WTC11 (cell line): Measurements from ENCODE around the gene FAM107A. TPM values are rescaled to one million over a fixed set of nuclear protein-coding genes. Genes with fewer than 3 reads are reported as not detected.

Experiments
- ATAC-seq: fragments of 200-7000 bp; cut with Tn5 transposase; 2 replicates; pipeline ENCODE4 v1.10.0; 2021; ENCODE audit warnings: mild to moderate bottlenecking, moderate library complexity
- CTCF ChIA-PET: fragments of 300-600 bp; sonication (Branson Sonifier 250); formaldehyde crosslinking; loops from one replicate; lab custom pipeline; 2021; ENCODE audit warnings: antibody characterized with exemption; lab: Charles Lee
- POLR2A ChIA-PET: fragments of 350-600 bp; sonication (Branson Sonifier 250); formaldehyde crosslinking; loops from one replicate; lab custom pipeline; 2021; ENCODE audit warnings: antibody characterized with exemption; lab: Charles Lee
- DNase-seq: peaks from one replicate; pipeline ENCODE4 v3.0.0; 2021; ENCODE audit warnings: low spot score
- H3K27ac Mint-ChIP-seq: 2 replicates; pipeline ENCODE4 v1.8.0; 2021; ENCODE audit warnings: mixed read lengths
- H3K27me3 Mint-ChIP-seq: 2 replicates; pipeline ENCODE4 v1.8.0; 2021; ENCODE audit warnings: low read depth, mild to moderate bottlenecking, moderate library complexity, mixed read lengths
- H3K36me3 Mint-ChIP-seq: 2 replicates; pipeline ENCODE4 v1.8.0; 2021; ENCODE audit warnings: mixed read lengths
- H3K4me1 Mint-ChIP-seq: 2 replicates; pipeline ENCODE4 v1.8.0; 2022; ENCODE audit warnings: mixed read lengths
- H3K4me3 Mint-ChIP-seq: 2 replicates; pipeline ENCODE4 v1.8.0; 2021; ENCODE audit warnings: mild to moderate bottlenecking, moderate library complexity, mixed read lengths
- H3K9me3 Mint-ChIP-seq: 2 replicates; pipeline ENCODE4 v1.8.0; 2021; ENCODE audit warnings: mixed read lengths
- CBFB ChIP-seq: sonication (generic); formaldehyde crosslinking; IDR thresholded peaks from 2 replicates; pipeline ENCODE4 v1.8.1; 2022; ENCODE audit warnings: mild to moderate bottlenecking, low read depth, missing genetic modification reagents
- CREM ChIP-seq: sonication (generic); formaldehyde crosslinking; IDR thresholded peaks from 2 replicates; pipeline ENCODE4 v1.8.1; 2022; ENCODE audit warnings: mild to moderate bottlenecking, missing genetic modification reagents, moderate library complexity
- ESRRA ChIP-seq: sonication (generic); formaldehyde crosslinking; IDR thresholded peaks from 2 replicates; pipeline ENCODE4 v1.8.1; 2022; ENCODE audit warnings: mild to moderate bottlenecking, missing genetic modification reagents, borderline replicate concordance
- GRHL2 ChIP-seq: fragments of 250-450 bp; sonication (Bioruptor Pico); IDR thresholded peaks from 2 replicates; pipeline ENCODE4 v1.8.0; 2022; ENCODE audit warnings: mild to moderate bottlenecking, moderate library complexity; ENCODE audit not compliant: insufficient replicate concordance, severe bottlenecking
- GTF2I ChIP-seq: fragments of 250-450 bp; sonication (Bioruptor Pico); conservative IDR thresholded peaks from 2 replicates; pipeline ENCODE4 v1.4.0; 2021; ENCODE audit warnings: mild to moderate bottlenecking
- HMGA2 ChIP-seq: fragments of 250-450 bp; sonication (Bioruptor Pico); IDR thresholded peaks from 2 replicates; pipeline ENCODE4 v1.4.0; 2021; ENCODE audit warnings: mild to moderate bottlenecking, moderate library complexity
- KAT7 ChIP-seq: sonication (generic); formaldehyde crosslinking; IDR thresholded peaks from 2 replicates; pipeline ENCODE4 v1.8.1; 2023; ENCODE audit warnings: missing genetic modification reagents, mild to moderate bottlenecking, borderline replicate concordance
- MXD4 ChIP-seq: fragments of 250-450 bp; sonication (Bioruptor Pico); IDR thresholded peaks from 2 replicates; pipeline ENCODE4 v1.8.0; 2021; ENCODE audit warnings: mild to moderate bottlenecking, moderate library complexity, borderline replicate concordance
- MYBL2 ChIP-seq: sonication (generic); formaldehyde crosslinking; IDR thresholded peaks from 2 replicates; pipeline ENCODE4 v1.8.1; 2023; ENCODE audit warnings: mild to moderate bottlenecking, moderate library complexity, missing genetic modification reagents
- NFE2L1 ChIP-seq: sonication (generic); formaldehyde crosslinking; IDR thresholded peaks from 2 replicates; pipeline ENCODE4 v1.8.1; 2023; ENCODE audit warnings: missing genetic modification reagents
- NR2C2 ChIP-seq: sonication (generic); formaldehyde crosslinking; IDR thresholded peaks from 2 replicates; pipeline ENCODE4 v1.8.0; 2022; ENCODE audit warnings: mild to moderate bottlenecking, missing genetic modification reagents
- SMAD3 ChIP-seq: sonication (generic); formaldehyde crosslinking; IDR thresholded peaks from 2 replicates; pipeline ENCODE4 v1.8.0; 2022; ENCODE audit warnings: missing genetic modification reagents, mild to moderate bottlenecking, borderline replicate concordance
- SOX15 ChIP-seq: fragments of 250-450 bp; sonication (Bioruptor Pico); IDR thresholded peaks from 2 replicates; pipeline ENCODE4 v1.9.0; 2021; ENCODE audit warnings: mild to moderate bottlenecking
- SP1 ChIP-seq: sonication (generic); formaldehyde crosslinking; conservative IDR thresholded peaks from 2 replicates; pipeline ENCODE4 v1.8.1; 2022; ENCODE audit warnings: missing genetic modification reagents
- ZNF121 ChIP-seq: sonication (generic); formaldehyde crosslinking; IDR thresholded peaks from 2 replicates; pipeline ENCODE4 v1.8.0; 2023; ENCODE audit warnings: missing genetic modification reagents
- ZNF232 ChIP-seq: sonication (generic); formaldehyde crosslinking; IDR thresholded peaks from 2 replicates; pipeline ENCODE4 v1.8.0; 2022; ENCODE audit warnings: mild to moderate bottlenecking, missing genetic modification reagents
- ZNF317 ChIP-seq: sonication (generic); formaldehyde crosslinking; IDR thresholded peaks from 2 replicates; pipeline ENCODE4 v1.8.1; 2023; ENCODE audit warnings: low read depth, mild to moderate bottlenecking, moderate library complexity, missing genetic modification reagents, borderline replicate concordance
- ZNF396 ChIP-seq: fragments of 250-450 bp; sonication (Bioruptor Pico); IDR thresholded peaks from 2 replicates; pipeline ENCODE4 v1.8.0; 2021; ENCODE audit warnings: mild to moderate bottlenecking, moderate library complexity, borderline replicate concordance
- ZNF416 ChIP-seq: fragments of 250-450 bp; sonication (Bioruptor Pico); IDR thresholded peaks from 2 replicates; pipeline ENCODE4 v1.9.0; 2021; ENCODE audit warnings: mild to moderate bottlenecking, inconsistent platforms
- total RNA-seq: library from RNA; stranded (reverse); gene quantifications from 3 replicates; pipeline ENCODE4 v1.2.3, GENCODE V29; 2021
- TF ChIP-seq, protein P1 (sequence below): fragments of 250-450 bp; sonication (Bioruptor Pico); IDR thresholded peaks from 2 replicates; pipeline ENCODE4 v2.1.2; 2022; ENCODE audit warnings: mild to moderate bottlenecking, moderate library complexity
- TF ChIP-seq, protein P2 (sequence below): sonication (generic); formaldehyde crosslinking; IDR thresholded peaks from 2 replicates; pipeline ENCODE4 v1.8.0; 2022; ENCODE audit warnings: mild to moderate bottlenecking, missing genetic modification reagents
- TF ChIP-seq, protein P3 (sequence below): sonication (generic); formaldehyde crosslinking; IDR thresholded peaks from 2 replicates; pipeline ENCODE4 v1.8.0; 2022; ENCODE audit warnings: mild to moderate bottlenecking, missing genetic modification reagents
- TF ChIP-seq, protein P4 (sequence below): sonication (generic); formaldehyde crosslinking; conservative IDR thresholded peaks from 2 replicates; pipeline ENCODE4 v1.8.1; 2022; ENCODE audit warnings: mild to moderate bottlenecking, missing genetic modification reagents
- TF ChIP-seq, protein P5 (sequence below): sonication (generic); formaldehyde crosslinking; IDR thresholded peaks from 2 replicates; pipeline ENCODE4 v1.8.1; 2023; ENCODE audit warnings: mild to moderate bottlenecking, missing genetic modification reagents, moderate library complexity
- TF ChIP-seq, protein P6 (sequence below): fragments of 250-450 bp; sonication (Bioruptor Pico); IDR thresholded peaks from 2 replicates; pipeline ENCODE4 v1.9.0; 2021; ENCODE audit warnings: mild to moderate bottlenecking, borderline replicate concordance

FAM107A gene
- total RNA-seq, 1 experiment from 2014 or later, result 0.31 TPM

DNA sequence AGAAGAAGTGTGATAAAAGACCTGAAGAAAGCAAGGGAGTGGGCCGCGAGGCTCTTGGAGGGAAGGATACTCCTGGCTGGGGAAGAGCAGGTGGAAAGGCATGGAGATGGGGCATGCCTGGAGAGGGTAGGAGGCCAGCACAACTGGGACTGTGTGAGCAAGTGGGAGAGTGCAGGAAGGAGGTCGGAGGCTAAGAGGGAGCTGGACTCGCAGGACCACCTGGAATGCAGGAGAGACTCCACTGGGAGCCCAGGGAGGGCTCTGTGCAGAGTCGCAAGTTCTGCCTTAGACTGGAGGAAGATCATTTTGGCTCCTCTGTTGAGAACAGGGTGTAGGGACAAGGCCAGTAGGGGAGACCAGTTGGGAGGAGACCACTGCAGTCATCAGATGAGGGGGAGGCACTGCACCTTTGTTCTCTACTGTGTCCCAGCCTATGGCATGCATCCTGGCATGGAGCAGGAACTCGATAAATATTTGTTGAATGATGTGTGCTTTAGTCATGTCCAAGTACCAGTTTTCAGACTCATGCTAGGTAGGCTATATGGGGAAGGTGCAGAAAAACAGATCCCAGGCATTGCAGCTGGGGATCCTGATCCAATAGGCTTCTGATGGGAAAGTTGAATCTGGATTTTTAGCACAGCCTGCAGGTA, 13.7 kb downstream of the FAM107A start:
- no peak for ATAC-seq
- TF ChIP-seq ZNF121 (no peak), GTF2I (CRISPR knock-in tag) (no peak), NR2C2 (CRISPR knock-in tag) (no peak), GRHL2 (CRISPR knock-in tag) (no peak), SP1 (CRISPR knock-in tag) (no peak), ZNF232 (no peak), HMGA2 (CRISPR knock-in tag) (no peak), SMAD3 (CRISPR knock-in tag) (no peak), ZNF317 (no peak), CBFB (CRISPR knock-in tag) (no peak), SOX15 (CRISPR knock-in tag) (no peak), ZNF396 (CRISPR knock-in tag) (no peak), ZNF416 (CRISPR knock-in tag) (no peak), CREM (CRISPR knock-in tag) (no peak), ESRRA (CRISPR knock-in tag) (no peak), MXD4 (CRISPR knock-in tag) (no peak)
- TF ChIP-seq, protein P1, sequence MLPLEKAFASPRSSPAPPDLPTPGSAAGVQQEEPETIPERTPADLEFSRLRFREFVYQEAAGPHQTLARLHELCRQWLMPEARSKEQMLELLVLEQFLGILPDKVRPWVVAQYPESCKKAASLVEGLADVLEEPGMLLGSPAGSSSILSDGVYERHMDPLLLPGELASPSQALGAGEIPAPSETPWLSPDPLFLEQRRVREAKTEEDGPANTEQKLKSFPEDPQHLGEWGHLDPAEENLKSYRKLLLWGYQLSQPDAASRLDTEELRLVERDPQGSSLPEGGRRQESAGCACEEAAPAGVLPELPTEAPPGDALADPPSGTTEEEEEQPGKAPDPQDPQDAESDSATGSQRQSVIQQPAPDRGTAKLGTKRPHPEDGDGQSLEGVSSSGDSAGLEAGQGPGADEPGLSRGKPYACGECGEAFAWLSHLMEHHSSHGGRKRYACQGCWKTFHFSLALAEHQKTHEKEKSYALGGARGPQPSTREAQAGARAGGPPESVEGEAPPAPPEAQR, result no peak
- TF ChIP-seq, protein P2, sequence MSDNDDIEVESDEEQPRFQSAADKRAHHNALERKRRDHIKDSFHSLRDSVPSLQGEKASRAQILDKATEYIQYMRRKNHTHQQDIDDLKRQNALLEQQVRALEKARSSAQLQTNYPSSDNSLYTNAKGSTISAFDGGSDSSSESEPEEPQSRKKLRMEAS (CRISPR knock-in tag), result no peak
- TF ChIP-seq, protein P3, sequence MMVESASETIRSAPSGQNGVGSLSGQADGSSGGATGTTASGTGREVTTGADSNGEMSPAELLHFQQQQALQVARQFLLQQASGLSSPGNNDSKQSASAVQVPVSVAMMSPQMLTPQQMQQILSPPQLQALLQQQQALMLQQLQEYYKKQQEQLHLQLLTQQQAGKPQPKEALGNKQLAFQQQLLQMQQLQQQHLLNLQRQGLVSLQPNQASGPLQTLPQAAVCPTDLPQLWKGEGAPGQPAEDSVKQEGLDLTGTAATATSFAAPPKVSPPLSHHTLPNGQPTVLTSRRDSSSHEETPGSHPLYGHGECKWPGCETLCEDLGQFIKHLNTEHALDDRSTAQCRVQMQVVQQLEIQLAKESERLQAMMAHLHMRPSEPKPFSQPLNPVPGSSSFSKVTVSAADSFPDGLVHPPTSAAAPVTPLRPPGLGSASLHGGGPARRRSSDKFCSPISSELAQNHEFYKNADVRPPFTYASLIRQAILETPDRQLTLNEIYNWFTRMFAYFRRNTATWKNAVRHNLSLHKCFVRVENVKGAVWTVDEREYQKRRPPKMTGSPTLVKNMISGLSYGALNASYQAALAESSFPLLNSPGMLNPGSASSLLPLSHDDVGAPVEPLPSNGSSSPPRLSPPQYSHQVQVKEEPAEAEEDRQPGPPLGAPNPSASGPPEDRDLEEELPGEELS (CRISPR knock-in tag), result no peak
- TF ChIP-seq, protein P4, sequence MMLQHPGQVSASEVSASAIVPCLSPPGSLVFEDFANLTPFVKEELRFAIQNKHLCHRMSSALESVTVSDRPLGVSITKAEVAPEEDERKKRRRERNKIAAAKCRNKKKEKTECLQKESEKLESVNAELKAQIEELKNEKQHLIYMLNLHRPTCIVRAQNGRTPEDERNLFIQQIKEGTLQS (CRISPR knock-in tag), result no peak

DNA sequence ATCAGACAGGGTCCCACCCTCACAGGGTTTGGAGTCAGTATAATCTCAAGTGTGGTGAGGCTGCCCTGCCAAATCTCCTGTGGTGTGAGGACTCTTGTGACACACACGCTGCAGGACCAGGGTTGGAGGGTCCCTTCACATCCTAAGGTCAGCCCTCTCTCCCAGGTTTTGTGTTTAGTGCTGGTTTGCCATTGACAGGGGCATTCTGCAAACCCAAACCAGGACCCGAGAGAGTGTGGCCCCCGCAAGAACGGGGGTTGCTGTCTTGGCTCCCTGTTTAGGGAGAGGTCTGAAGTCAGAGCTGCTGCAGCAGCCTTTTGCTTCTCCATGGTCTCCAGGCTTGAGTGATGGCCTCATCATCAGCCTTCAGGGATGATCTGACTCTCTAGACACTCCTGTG, 14.7 kb downstream of the FAM107A start:
- POLR2A ChIA-PET, result no interaction called here
- Mint-ChIP-seq H3K27ac (peak overlapping the region; percentile 71; the same call in 1 of the 2 replicates), H3K27me3 (no peaks in the 10 kb centered on the region; the same call in 1 of the 2 replicates), H3K4me1 (peaks cover 46% of the 10 kb centered on the region), H3K9me3 (peaks cover 12% of the 10 kb centered on the region), H3K4me3 (no peak overlapping the region), H3K36me3 (peaks cover 2% of the 10 kb centered on the region; the same call in 1 of the 2 replicates)
- CTCF ChIA-PET, result no interaction called here
- no peak for DNase-seq
- TF ChIP-seq SMAD3 (CRISPR knock-in tag) (no peak), MXD4 (CRISPR knock-in tag) (no peak), KAT7 (CRISPR knock-in tag) (no peak), NFE2L1 (CRISPR knock-in tag) (no peak), MYBL2 (no peak)
- TF ChIP-seq, protein P5, sequence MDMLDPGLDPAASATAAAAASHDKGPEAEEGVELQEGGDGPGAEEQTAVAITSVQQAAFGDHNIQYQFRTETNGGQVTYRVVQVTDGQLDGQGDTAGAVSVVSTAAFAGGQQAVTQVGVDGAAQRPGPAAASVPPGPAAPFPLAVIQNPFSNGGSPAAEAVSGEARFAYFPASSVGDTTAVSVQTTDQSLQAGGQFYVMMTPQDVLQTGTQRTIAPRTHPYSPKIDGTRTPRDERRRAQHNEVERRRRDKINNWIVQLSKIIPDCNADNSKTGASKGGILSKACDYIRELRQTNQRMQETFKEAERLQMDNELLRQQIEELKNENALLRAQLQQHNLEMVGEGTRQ (CRISPR knock-in tag), result no peak
- TF ChIP-seq, protein P6, sequence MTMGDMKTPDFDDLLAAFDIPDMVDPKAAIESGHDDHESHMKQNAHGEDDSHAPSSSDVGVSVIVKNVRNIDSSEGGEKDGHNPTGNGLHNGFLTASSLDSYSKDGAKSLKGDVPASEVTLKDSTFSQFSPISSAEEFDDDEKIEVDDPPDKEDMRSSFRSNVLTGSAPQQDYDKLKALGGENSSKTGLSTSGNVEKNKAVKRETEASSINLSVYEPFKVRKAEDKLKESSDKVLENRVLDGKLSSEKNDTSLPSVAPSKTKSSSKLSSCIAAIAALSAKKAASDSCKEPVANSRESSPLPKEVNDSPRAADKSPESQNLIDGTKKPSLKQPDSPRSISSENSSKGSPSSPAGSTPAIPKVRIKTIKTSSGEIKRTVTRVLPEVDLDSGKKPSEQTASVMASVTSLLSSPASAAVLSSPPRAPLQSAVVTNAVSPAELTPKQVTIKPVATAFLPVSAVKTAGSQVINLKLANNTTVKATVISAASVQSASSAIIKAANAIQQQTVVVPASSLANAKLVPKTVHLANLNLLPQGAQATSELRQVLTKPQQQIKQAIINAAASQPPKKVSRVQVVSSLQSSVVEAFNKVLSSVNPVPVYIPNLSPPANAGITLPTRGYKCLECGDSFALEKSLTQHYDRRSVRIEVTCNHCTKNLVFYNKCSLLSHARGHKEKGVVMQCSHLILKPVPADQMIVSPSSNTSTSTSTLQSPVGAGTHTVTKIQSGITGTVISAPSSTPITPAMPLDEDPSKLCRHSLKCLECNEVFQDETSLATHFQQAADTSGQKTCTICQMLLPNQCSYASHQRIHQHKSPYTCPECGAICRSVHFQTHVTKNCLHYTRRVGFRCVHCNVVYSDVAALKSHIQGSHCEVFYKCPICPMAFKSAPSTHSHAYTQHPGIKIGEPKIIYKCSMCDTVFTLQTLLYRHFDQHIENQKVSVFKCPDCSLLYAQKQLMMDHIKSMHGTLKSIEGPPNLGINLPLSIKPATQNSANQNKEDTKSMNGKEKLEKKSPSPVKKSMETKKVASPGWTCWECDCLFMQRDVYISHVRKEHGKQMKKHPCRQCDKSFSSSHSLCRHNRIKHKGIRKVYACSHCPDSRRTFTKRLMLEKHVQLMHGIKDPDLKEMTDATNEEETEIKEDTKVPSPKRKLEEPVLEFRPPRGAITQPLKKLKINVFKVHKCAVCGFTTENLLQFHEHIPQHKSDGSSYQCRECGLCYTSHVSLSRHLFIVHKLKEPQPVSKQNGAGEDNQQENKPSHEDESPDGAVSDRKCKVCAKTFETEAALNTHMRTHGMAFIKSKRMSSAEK (CRISPR knock-in tag), result no peak
- TF ChIP-seq, protein P2 (CRISPR knock-in tag), result no peak
- no peak for ATAC-seq

More for the DNA sequence above, 13.7 kb downstream of the FAM107A start:
- Mint-ChIP-seq H3K4me1 (peaks cover 41% of the 10 kb centered on the region), H3K36me3 (peaks cover 2% of the 10 kb centered on the region; the same call in 1 of the 2 replicates), H3K27me3 (no peaks in the 10 kb centered on the region; the same call in 1 of the 2 replicates), H3K27ac (0 out of 2 replicates have a peak overlapping the region, but pooled peaks have one; percentile 1), H3K9me3 (peaks cover 12% of the 10 kb centered on the region), H3K4me3 (no peak overlapping the region)
- no peak for DNase-seq
- CTCF ChIA-PET, result no interaction called here
- POLR2A ChIA-PET, result no interaction called here
